ENCODE results near the gene ZBTB42. TPM values are rescaled to one million over a fixed set of nuclear protein-coding genes. Genes with fewer than 3 reads are reported as not detected.

The ZBTB42 gene
- total RNA-seq, 1 experiment from 2014 or later, result 6.4 TPM

DNA sequence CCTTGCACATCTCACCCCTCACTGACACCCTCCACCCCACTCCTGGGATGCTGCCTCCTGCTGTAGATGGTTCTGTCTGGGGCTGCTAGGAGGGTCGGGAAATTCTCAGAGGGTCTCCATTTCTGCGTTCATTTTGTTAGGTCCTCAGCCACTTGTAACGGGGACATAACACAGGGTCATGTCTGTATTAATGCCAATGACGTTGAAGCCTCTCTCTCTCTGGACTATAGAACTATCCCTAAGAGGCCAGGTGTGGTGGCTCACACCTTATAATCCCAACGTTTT, 33.3 kb upstream of the ZBTB42 start:
- H3K36me3 Mint-ChIP-seq, result peaks cover 29% of the 10 kb centered on the region
- ChIA-PET POLR2A (interaction anchor here (1.9 kb wide), 1 partner anchor 27 kb away, joined by 4 read pairs; no protein-coding TSS in a partner anchor), CTCF (interaction anchor here (1.2 to 2.3 kb wide), 3 partner anchors 8 to 59 kb away, joined by 7 to 10 read pairs (median 8); partner anchors contain the start of gene SIVA1)
- ATAC-seq, result no peak
- H3K27me3 Mint-ChIP-seq (ENCODE audit: low read depth), result no peaks in the 10 kb centered on the region; the same call in 1 of the 2 replicates
- DNase-seq (ENCODE audit: low spot score), result no peak
- peaks cover 17% of the 10 kb centered on the region for H3K9me3 Mint-ChIP-seq
- H3K4me3 Mint-ChIP-seq, result no peak overlapping the region
- peaks cover 17% of the 10 kb centered on the region for H3K4me1 Mint-ChIP-seq
- H3K27ac Mint-ChIP-seq, result no peak overlapping the region
- TF ChIP-seq EMX1 (CRISPR knock-in tag; IDR thresholded peaks at IDR 0.05) (no peak), TCF7 (CRISPR knock-in tag; IDR thresholded peaks at IDR 0.05; ENCODE audit: low read depth) (no peak), TEAD1 (CRISPR knock-in tag; IDR thresholded peaks at IDR 0.05) (no peak), ZNF281 (CRISPR knock-in tag; IDR thresholded peaks at IDR 0.05) (no peak), PRDM15 (CRISPR knock-in tag; IDR thresholded peaks at IDR 0.05) (no peak), CREB1 (CRISPR knock-in tag; IDR thresholded peaks at IDR 0.05) (no peak), MXD4 (CRISPR knock-in tag; IDR thresholded peaks at IDR 0.05; ENCODE audit: borderline replicate concordance) (no peak), ATF3 (CRISPR knock-in tag; conservative IDR thresholded peaks at IDR 0.05) (no peak), CREM (CRISPR knock-in tag; IDR thresholded peaks at IDR 0.05) (no peak), MYBL2 (CRISPR knock-in tag; IDR thresholded peaks at IDR 0.05) (no peak), RELA (CRISPR knock-in tag; IDR thresholded peaks at IDR 0.05; ENCODE audit: borderline replicate concordance) (no peak), NR1H2 (CRISPR knock-in tag; IDR thresholded peaks at IDR 0.05) (no peak), GABPB1 (CRISPR knock-in tag; IDR thresholded peaks at IDR 0.05) (no peak)
- TF ChIP-seq, protein P1, sequence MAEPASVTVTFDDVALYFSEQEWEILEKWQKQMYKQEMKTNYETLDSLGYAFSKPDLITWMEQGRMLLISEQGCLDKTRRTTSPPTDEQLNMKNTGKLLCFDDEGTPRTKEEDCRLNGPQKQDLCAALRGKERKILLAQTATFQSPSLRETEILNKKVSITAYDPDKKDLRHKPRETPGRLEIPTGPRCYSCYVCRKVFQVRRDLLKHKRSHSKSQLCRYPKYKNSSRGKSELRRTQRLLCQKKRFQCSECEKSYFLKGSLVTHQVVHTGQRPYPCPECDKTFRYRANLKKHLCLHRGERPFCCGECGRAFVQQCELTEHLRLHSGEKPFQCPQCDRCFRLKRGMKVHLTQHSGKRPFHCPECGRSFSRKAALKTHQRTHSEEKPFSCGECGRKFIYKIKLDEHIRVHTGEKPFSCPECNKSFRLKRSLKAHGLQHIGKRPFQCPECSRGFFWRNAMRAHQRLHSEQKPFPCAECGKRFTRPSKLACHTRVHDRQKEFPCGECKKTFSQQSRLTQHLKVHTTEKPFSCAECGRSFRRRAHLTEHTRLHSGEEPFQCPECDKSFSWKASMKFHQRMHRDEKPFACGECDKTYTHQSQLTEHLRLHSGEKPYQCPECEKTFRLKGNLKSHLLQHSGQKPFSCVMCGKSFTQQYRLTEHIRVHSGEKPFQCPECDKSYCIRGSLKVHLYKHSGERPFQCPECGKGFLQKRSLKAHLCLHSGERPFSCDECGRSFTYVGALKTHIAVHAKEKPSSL (CRISPR knock-in tag; conservative IDR thresholded peaks at IDR 0.05), result no peak
- TF ChIP-seq, protein P2, sequence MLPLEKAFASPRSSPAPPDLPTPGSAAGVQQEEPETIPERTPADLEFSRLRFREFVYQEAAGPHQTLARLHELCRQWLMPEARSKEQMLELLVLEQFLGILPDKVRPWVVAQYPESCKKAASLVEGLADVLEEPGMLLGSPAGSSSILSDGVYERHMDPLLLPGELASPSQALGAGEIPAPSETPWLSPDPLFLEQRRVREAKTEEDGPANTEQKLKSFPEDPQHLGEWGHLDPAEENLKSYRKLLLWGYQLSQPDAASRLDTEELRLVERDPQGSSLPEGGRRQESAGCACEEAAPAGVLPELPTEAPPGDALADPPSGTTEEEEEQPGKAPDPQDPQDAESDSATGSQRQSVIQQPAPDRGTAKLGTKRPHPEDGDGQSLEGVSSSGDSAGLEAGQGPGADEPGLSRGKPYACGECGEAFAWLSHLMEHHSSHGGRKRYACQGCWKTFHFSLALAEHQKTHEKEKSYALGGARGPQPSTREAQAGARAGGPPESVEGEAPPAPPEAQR (CRISPR knock-in tag; IDR thresholded peaks at IDR 0.05), result no peak
- TF ChIP-seq, protein P3, sequence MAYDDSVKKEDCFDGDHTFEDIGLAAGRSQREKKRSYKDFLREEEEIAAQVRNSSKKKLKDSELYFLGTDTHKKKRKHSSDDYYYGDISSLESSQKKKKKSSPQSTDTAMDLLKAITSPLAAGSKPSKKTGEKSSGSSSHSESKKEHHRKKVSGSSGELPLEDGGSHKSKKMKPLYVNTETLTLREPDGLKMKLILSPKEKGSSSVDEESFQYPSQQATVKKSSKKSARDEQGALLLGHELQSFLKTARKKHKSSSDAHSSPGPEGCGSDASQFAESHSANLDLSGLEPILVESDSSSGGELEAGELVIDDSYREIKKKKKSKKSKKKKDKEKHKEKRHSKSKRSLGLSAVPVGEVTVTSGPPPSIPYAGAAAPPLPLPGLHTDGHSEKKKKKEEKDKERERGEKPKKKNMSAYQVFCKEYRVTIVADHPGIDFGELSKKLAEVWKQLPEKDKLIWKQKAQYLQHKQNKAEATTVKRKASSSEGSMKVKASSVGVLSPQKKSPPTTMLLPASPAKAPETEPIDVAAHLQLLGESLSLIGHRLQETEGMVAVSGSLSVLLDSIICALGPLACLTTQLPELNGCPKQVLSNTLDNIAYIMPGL (CRISPR knock-in tag; IDR thresholded peaks at IDR 0.05), result no peak
- TF ChIP-seq, protein P4, sequence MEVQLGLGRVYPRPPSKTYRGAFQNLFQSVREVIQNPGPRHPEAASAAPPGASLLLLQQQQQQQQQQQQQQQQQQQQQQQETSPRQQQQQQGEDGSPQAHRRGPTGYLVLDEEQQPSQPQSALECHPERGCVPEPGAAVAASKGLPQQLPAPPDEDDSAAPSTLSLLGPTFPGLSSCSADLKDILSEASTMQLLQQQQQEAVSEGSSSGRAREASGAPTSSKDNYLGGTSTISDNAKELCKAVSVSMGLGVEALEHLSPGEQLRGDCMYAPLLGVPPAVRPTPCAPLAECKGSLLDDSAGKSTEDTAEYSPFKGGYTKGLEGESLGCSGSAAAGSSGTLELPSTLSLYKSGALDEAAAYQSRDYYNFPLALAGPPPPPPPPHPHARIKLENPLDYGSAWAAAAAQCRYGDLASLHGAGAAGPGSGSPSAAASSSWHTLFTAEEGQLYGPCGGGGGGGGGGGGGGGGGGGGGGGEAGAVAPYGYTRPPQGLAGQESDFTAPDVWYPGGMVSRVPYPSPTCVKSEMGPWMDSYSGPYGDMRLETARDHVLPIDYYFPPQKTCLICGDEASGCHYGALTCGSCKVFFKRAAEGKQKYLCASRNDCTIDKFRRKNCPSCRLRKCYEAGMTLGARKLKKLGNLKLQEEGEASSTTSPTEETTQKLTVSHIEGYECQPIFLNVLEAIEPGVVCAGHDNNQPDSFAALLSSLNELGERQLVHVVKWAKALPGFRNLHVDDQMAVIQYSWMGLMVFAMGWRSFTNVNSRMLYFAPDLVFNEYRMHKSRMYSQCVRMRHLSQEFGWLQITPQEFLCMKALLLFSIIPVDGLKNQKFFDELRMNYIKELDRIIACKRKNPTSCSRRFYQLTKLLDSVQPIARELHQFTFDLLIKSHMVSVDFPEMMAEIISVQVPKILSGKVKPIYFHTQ (CRISPR knock-in tag; IDR thresholded peaks at IDR 0.05), result no peak
- TF ChIP-seq, protein P5, sequence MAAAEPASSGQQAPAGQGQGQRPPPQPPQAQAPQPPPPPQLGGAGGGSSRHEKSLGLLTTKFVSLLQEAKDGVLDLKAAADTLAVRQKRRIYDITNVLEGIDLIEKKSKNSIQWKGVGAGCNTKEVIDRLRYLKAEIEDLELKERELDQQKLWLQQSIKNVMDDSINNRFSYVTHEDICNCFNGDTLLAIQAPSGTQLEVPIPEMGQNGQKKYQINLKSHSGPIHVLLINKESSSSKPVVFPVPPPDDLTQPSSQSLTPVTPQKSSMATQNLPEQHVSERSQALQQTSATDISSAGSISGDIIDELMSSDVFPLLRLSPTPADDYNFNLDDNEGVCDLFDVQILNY (CRISPR knock-in tag; IDR thresholded peaks at IDR 0.05), result no peak
- TF ChIP-seq, protein P6, sequence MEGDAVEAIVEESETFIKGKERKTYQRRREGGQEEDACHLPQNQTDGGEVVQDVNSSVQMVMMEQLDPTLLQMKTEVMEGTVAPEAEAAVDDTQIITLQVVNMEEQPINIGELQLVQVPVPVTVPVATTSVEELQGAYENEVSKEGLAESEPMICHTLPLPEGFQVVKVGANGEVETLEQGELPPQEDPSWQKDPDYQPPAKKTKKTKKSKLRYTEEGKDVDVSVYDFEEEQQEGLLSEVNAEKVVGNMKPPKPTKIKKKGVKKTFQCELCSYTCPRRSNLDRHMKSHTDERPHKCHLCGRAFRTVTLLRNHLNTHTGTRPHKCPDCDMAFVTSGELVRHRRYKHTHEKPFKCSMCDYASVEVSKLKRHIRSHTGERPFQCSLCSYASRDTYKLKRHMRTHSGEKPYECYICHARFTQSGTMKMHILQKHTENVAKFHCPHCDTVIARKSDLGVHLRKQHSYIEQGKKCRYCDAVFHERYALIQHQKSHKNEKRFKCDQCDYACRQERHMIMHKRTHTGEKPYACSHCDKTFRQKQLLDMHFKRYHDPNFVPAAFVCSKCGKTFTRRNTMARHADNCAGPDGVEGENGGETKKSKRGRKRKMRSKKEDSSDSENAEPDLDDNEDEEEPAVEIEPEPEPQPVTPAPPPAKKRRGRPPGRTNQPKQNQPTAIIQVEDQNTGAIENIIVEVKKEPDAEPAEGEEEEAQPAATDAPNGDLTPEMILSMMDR (IDR thresholded peaks at IDR 0.05), result no peak

All from WTC11 (cell line).